NCI-H748 (cell line): ENCODE results near the gene TXNDC2.

ENCODE experiments used
- DNase-seq: peaks from one replicate; lab custom pipeline; 2025; ENCODE audit not compliant: unreplicated experiment; lab: John Stamatoyannopoulos, UW

TXNDC2 gene

DNA sequence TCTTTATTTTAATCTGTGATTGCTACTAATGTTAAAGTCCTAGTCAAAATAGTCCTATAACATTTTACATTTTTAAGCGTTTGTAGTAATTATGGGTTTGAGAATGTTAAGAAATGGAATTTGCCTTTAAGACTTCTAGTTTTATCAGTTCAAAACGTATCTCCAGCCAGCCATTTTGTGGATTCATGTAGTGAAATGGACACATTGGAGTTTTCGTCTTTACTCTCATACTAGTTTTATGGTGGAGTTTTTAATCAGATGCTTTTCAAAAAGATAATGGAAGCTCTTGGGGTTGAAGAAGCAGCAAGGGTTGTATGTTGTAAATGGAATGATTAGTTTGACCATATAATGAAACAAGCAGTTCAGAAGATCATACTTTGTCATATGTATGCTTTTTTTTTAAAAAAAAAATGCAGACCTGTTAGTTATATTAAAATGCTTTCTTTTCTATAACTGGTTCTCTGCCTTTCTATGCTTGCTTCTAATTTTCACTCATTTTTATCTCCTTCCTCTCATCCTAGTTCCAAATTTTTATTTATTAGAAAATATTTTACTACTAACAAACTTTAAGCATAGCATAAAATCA, 44.6 kb downstream of the TXNDC2 start:
- DNase-seq, result no peak

DNA sequence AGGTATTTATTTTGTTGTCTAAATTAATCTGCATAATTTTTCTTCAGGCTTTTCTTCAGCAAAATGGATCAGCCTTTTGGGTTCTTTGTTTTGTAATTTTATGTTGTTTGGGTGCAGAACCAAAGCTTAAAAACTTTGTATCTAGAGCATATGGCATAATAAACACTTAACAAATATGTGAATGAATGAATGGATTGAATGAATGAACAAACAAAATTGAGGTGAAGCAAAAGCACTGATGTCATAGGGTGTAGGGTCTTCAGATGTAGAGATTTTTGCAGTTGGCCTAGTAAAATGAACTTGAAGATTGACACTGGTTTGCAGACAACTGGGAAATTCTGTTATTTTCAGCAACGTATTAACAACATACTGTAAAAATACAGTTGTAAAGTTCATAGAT, 45.4 kb downstream of the TXNDC2 start:
- DNase-seq, result no peak

- no peak for DNase-seq
Observed at GRCh38 chr18:9931678-9932077, 45.9 kb downstream of the TXNDC2 start.

DNA sequence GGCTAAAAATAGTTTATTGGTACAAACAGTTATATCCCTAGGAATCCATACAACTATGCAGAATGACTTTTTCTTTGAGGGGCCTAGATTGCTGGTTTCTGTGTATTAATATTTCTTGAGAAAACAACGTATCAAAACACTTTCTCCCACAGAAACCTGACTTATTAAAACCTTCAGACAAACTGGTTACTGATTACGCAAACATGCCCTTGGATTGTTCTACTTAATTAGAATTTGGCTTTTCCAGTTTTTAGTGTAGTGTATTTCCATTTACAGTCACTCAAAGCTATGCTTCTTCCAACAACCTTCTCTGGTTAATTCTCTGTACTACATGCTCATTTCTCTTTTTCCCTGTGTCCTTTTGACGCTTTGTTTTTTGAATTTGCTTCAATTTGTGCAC, 48.1 kb downstream of the TXNDC2 start:
- DNase-seq, result no peak

DNA sequence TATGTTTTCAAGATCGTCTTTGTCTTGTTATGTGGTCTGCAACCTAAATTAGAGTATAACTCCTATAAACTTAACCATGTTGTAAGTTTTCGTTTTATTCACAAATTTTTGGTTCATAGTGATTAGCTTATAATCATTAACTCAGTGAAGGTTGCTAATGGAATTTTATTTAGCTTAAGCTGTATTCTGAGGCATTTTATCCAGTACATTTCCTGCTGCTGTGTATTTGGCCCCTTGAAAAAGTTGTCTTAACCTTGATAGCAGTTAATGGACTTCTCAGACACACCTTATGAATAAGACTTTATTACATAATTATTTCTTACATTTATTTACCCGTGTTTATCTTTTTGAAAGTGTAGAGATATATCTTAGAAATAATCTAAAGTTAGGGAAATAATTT, 48.5 kb downstream of the TXNDC2 start:
- no peak for DNase-seq
